NB4 (cell line): ENCODE data around the gene TMEM179B.

Source experiments
- DNase-seq: peaks from one replicate; pipeline ENCODE4 v3.0.0; 2010; ENCODE audit warnings: low read depth
- H3K4me3 ChIP-seq: one replicate; pipeline ENCODE4 v1.5.1; 2011; ENCODE audit warnings: mild to moderate bottlenecking, low read depth, low read length, moderate library complexity
- MAX ChIP-seq: IDR thresholded peaks from 2 replicates; pipeline ENCODE4 v1.6.1; 2011; ENCODE audit warnings: low read depth, low read length
- MYC ChIP-seq: IDR thresholded peaks from 2 replicates; pipeline ENCODE4 v1.6.1; 2011; ENCODE audit warnings: low read depth, low read length
- POLR2A ChIP-seq: IDR thresholded peaks from 2 replicates; pipeline ENCODE4 v1.6.1; 2011; ENCODE audit warnings: mild to moderate bottlenecking; ENCODE audit not compliant: insufficient read length; ENCODE audit errors: extremely low read depth
- TF ChIP-seq, protein P1 (sequence below): IDR thresholded peaks from one replicate; pipeline ENCODE4 v1.5.1; 2012; ENCODE audit warnings: low read depth, low read length

The TMEM179B gene

GRCh38 chr11:62774407-62774806 is 12.8 kb upstream of the TMEM179B start:
- H3K4me3 ChIP-seq = peak overlapping the region; percentile 1

DNA sequence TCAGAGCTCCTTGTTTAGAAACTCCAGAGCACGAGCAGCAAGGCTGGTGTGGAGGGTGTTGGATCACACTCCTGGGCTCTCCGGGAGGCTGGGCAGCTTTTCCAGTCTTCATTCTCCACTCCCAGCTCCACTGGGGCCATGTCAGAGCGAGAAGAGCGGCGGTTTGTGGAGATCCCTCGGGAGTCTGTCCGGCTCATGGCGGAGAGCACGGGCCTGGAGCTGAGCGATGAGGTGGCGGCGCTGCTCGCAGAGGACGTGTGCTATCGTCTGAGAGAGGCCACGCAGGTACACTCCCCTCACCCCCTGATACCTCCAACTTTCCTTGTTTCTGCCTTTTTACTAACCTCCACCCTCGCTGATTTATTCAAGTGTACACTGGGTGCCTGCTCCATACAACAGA is 11.6 kb upstream of the TMEM179B start:
- H3K4me3 ChIP-seq = no peak overlapping the region

More at GRCh38 chr11:62774407-62774806, 12.8 kb upstream of the TMEM179B start:
- DNase-seq = no peak
- TF ChIP-seq POLR2A = no peak
- TF ChIP-seq, protein P1, sequence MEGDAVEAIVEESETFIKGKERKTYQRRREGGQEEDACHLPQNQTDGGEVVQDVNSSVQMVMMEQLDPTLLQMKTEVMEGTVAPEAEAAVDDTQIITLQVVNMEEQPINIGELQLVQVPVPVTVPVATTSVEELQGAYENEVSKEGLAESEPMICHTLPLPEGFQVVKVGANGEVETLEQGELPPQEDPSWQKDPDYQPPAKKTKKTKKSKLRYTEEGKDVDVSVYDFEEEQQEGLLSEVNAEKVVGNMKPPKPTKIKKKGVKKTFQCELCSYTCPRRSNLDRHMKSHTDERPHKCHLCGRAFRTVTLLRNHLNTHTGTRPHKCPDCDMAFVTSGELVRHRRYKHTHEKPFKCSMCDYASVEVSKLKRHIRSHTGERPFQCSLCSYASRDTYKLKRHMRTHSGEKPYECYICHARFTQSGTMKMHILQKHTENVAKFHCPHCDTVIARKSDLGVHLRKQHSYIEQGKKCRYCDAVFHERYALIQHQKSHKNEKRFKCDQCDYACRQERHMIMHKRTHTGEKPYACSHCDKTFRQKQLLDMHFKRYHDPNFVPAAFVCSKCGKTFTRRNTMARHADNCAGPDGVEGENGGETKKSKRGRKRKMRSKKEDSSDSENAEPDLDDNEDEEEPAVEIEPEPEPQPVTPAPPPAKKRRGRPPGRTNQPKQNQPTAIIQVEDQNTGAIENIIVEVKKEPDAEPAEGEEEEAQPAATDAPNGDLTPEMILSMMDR = no peak

GRCh38 chr11:62777389-62777788 is 9.8 kb upstream of the TMEM179B start:
- no peak overlapping the region for H3K4me3 ChIP-seq

More for the DNA sequence above, 11.6 kb upstream of the TMEM179B start:
- TF ChIP-seq POLR2A = no peak
- no peak for TF ChIP-seq MAX
- no peak for TF ChIP-seq MYC
- TF ChIP-seq, protein P1 = no peak
- DNase-seq = no peak

DNA sequence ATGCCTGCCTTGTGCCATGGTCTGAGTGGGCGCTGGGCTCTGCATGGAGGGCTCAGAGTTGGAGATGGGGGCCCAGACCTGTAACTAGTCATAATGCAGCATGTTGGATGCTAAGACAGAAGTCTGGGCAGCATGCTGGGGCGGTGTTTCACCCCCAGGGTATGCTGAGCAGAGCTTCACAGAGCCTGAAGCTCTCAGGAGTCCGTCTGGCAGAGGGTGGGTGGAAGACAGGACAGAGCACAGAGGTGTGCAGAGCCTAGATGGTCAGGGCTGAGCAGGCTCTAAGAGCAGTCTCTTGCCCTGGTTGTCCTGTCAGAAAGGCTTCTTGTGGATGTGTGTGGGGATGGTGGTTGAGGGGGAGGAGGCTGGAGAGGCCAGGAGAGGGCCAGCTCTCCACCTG is 8.8 kb upstream of the TMEM179B start:
- no peak for TF ChIP-seq MYC
- no peak for TF ChIP-seq MAX
- TF ChIP-seq, protein P1 = no peak
- TF ChIP-seq POLR2A = no peak
- no peak for DNase-seq
- H3K4me3 ChIP-seq = no peak overlapping the region

More at GRCh38 chr11:62777389-62777788, 9.8 kb upstream of the TMEM179B start:
- DNase-seq = no peak
- TF ChIP-seq MAX = no peak
- no peak for TF ChIP-seq POLR2A
- TF ChIP-seq, protein P1 = no peak
- no peak for TF ChIP-seq MYC

DNA sequence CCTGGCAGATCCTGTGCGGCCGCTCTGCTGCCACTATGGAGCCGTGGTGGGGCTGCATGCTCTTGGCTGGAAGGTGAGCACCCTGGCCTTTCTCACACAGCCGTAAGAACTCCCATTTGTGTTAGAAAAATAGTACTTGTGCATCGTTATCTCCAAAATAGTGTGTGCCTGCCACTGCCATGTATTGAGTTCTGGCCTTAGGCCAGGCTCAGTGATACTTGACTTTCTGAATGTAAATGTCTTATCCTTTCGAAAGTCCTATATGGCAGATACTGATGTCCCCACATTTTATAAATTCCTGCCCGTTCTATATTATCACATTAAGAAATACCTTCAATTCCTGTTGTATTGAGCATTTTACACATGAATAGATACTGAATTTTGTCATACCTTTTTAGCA is 4.4 kb upstream of the TMEM179B start:
- H3K4me3 ChIP-seq = no peak overlapping the region
- TF ChIP-seq MAX = no peak
- TF ChIP-seq MYC = no peak
- no peak for TF ChIP-seq POLR2A
- TF ChIP-seq, protein P1 = no peak

More for the DNA sequence above, 4.4 kb upstream of the TMEM179B start:
- DNase-seq = no peak
